Stimulated activated CD4-positive, alpha-beta T cell treated with anti-CD3 and anti-CD28 coated beads, Interleukin-1b, Interleukin-23, amount 100 ng/mL, for 48 hours (primary cell): ENCODE data around the gene VSTM2B.

Experiments
- DNase-seq: peaks from one replicate; pipeline ENCODE4 v3.0.0-alpha.2; 2020

The VSTM2B gene

DNA sequence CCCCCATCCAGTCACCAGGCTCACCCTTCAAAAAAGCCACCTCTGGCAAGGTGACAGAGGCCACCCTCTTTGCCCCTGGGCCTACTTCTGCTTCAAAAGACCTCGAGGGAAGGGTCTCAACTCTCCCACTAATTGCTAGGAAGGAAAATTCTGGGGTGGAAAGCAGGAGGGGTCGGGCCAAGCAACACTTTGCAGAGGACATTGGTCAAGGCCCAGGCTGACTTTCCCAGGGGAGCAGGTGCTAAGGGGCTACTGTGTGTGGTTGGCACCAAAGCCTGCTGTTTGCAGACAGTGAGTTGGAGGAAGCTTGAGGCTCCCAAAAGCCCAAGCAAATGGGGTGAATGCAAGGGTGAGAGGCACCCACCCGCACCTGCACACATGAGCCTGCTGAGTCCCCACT, 28.6 kb upstream of the VSTM2B start:
- no peak for DNase-seq

DNA sequence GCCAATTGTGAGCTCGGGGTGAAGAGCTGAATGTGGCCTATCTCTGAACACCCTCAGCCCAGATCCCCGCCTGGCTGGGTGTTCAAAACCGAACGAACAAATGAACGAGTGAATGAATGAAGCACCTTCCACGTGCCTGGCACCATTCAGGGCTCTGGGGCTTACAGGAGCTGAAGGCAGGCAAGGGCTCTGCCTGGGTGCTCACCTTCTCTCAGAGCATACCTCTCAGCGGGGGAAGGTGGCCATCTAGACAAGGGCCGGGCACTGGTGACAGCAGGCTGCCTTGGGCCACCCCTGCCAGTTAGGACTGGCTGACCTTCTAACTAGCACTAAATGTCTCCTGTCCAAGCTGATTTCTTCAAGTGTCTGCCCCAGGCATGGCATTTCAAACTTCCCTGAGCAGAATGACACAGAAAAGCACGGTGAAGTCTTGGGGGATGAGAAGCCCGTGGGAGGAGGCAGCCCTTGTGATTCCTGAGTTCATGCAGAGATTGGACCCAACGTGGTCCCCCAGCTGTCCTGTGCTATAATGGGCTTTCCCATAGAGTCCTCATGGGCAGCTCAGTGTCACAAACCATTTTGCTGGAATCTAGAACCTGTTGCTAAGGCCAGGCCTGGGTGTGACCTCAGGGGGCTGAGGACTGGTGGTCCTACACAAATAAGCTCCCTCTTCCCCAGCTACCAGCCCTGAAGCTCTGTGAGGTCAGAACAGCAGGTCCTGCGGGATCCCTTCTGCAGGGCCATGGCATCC, 27.9 kb upstream of the VSTM2B start:
- DNase-seq, result no peak

DNA sequence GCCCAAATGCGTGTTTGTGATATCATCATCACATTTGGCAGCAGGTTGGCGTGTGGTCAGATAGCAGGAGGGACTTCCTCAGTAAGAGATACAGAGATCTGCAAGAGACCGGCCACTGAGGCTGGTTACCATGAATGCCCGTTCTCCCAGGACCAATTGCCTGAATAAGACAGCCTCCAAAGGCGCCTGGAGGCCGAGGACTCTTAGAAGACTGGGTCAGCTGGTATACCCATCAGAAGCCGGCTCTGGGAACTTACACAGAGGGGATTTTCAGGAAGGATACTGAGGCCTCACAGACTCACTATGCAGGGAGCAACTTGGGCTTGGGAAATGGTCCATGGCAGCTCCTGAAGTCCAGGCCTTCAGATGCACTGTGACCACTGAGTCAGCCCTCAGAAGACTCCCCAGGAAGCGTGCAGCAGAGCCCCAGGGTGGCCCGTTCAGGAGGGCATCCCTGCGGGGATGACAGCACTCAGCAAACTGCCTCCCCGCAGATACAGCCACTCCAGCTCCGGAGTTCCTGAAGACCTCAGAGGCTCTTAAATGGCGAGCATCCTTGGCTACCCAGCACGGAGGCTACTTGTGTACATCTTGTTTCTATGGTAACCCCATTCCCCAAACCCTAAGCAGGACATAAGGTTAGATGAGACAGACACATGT, 26.4 kb upstream of the VSTM2B start:
- DNase-seq, result no peak

DNA sequence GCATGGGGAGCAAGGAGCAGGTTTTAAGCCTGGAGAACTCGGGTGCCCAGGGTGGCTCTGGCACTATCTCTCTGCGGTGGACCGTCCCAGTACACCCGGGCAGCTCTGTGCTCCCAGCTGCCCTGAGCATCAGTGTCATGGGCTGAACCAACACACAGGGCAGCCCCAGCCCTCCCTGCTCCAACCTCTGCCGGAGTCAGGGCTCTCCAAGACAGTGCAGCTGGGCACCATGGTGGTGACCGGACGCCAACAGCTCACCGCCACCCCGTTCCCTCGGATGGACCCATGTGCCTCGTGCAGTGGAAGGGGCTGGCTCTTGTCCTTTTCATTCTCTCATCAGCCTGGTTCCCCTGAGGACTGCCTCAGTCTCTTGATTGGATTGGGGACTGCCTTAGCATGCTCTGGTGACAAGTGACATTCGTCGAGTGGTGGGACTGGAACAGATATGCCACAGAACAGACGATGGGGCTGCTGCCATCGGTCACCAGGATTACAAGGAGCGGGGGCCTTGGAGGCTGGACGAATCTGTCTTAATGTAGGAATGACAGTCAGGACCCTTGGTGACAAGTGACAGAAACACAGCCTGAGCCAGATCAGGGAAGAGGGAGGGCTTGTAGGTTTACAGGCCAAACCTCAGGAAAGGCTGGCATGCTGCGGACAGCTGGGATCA, 25.7 kb upstream of the VSTM2B start:
- no peak for DNase-seq

DNA sequence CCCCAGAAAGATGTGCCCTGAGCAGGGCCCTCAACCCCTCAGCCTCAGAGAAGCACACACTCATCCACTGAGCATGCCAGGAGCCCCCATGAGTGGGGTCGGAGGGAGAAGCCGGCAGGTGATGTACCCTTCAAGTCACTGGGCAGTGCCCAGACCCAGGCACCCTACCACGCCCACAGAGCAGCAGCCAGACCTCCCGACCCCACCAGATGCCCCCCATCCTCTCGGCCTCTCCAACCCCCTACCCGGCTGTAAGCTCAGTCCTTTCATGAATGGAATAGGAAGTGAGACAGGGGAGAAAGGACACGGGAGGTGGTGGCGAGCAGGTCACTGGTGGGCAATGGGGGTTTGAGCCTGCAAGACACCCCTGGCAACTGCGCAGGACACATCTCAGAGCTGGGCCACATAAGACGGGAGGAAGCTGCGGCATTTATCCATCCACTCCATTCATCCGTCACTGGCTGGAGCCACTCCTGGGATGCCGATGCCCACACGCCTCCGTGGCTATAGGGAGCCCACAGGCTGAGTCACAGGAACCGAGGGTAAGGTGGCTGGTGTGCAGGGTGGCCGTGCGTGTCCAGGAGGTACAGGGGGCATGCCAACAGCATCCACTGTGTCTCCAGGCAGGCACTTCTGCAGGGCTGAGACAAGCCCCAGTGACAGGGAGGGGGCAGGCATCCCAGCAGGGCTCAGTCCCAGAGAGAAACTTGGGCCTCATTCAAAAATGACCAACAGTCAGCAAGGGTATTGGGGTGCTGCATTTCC, 23.8 kb upstream of the VSTM2B start:
- no peak for DNase-seq

DNA sequence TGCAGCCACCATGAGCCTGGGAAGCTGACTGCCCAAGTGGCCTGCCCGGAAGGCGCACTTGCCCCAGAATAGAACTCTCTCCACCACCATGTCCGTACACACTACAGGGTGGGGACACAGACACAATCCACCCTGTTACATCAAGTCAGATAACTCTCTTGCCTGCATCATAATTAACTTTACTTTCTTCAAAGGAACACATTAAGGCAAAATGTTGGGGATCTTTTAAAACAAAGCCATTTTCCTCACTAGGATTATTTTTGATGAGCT, 23.3 kb upstream of the VSTM2B start:
- no peak for DNase-seq

DNA sequence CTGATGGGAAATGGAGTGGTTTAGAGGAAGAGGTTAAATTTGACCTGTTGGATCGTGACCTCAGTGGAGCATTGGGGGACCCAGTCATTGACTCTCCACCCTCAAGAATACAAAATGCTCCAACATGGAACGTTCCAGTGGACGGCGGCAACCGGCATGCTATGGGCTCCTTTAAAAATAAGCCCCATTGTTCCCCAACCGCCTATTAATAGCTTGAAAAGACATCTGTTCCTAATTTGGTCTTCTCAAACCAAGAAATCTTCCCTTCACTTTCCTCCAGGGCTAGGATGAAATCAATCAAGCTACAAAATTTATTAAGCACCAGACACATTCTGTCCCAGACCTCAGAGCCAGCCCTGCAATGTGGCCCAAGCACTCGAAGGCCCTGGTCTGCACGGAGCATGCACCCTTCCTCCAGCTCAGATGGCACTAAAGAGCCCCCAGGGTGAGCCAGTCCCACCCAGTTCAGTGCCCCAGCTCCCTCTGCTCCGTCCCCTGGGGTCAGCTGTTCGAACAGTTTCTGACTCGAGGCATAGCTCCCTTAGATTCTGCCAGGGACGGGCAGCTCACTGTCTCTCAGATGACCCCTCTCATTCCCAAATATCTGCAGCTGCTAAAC, 22.5 kb upstream of the VSTM2B start:
- no peak for DNase-seq

DNA sequence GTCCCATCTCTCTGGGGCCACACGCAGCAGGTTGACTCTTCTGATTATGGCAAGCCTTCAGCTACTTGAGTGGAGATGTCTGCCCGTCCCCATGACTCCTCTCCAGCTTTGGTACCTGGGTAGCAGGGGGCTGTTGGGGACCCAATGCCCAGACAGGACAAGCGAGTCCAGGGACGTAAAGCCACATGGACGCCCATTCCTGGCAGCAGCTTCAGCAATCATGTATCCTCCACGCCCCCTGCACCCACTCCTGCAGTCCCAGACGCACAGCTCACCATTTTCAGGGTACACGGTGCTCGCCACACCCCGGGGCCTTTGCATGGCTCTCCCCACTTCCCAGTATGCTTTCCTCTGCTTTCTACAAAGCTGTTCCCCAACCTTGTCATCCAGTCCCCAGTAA, 22.0 kb upstream of the VSTM2B start:
- DNase-seq, result no peak

DNA sequence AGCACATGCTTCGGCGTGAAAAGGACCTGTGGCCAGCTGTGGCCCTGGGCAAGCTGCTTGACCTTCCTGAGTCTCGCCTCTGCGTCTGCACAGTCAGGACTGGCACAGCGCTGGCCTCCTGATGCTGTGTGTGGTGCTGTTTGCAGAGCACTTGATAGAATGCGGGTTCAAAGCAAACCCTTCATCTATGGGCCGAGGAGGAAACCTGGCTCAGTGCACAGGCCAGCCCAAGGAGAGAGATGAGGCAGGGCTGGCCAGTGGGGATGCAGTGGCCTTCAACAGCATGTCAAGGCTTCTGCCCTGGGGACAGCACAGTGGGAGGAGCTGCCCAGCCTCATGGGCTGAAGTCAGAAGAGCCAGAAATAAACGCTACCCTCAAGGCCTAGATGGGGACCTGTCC, 21.3 kb upstream of the VSTM2B start:
- DNase-seq, result no peak

DNA sequence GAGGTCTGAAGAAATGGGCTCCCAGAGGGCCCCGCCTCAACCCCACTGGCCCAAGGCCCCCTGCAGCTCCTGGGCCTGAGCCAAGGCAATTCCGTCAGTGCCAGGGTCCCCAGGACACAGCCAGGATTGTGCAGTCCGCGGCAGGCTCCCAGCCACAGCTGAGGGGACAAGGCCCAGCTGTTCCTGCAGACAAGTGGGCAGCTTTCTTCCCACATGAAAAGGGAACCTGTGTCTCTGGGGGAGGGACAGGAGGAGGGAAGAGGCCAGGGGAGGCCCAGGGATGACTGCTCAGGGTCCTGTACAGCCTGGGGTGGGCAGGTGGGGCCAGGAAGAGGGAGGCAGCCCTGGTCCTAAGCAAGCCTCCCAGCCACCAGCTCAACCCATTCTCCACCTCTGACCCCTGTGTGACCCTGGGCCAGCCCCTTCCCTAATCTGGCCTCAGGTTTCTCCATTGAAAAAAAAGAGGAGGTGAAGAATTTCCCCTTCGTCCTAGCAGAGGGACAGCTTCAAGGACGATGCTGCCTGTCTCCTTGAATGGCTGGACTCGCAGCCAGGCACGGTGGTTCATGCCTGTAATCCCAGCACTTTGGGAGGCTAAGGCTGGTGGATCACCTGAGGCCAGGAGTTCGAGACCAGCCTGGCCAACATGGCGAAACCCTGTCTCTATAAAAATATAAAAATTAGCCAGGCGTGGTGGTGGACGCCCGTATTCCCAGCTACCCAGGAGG, 20.5 kb upstream of the VSTM2B start:
- DNase-seq, result no peak

DNA sequence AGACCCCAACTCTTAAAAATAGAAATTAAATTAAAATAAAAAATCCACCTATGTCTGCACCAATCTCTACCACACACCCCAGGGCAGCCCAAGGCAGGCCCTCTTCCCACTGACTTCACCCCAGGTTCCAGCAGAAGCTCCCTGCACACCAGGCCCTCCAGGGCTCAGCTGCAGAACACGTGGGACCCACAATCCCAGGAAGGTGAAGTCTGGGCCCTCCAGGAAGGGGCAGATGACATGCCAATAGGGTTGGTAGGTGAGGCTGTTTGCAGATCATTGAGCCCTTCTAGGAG, 19.2 kb upstream of the VSTM2B start:
- DNase-seq, result no peak

DNA sequence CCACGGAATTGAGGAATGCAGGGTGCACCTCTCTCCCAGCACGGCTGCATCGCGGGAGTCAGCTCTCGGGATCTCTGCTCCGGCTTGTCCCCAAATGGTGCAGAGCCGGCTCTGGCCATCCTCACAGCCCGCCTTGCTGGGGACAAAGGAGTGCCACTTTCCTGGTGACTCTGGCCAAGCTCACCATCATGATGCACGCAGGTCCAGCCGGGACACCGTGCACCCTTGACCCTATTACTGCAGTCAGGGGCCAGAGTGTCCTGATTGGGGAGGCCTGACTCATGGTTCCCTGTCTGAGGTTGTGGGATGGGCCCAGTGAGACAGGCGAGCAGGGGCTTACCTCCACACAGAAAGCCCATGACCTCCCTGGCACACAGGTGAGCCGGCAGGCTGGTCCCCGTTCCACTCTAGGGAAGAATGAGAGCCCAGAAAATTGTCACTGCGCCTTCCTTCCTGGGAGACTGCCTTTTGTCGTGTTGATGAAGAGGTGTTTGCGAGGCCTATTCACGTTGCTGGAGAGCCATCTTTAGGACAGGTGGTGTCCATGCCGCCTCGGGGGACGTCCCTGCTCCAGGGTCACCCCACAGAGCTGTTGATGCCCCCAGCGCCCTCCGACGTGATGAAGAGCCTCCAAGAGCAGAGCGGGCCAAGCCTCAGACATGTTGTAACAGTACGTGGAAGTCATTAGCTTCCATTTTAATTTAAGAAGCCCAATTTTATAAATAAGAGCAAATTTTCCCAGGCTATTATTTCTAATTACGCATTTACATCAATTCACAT, 18.5 kb upstream of the VSTM2B start:
- no peak for DNase-seq

DNA sequence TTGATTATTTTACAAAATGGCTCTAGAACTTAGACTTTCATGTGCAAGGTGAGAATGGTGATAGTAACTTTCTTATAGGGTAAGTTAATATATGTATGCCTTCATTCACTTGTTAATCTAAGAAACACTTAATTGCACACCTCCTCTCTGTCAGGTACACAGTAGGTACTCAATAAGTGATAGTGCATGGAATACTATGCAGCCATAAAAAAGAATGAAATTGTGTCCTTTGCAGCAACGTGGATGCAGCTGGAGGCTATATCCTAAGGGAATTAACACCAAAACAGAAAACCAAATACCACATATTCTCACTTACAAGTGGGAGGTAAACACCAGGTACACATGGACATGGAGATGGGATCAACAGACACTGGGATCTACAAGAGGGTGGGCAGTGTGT, 17.6 kb upstream of the VSTM2B start:
- no peak for DNase-seq

DNA sequence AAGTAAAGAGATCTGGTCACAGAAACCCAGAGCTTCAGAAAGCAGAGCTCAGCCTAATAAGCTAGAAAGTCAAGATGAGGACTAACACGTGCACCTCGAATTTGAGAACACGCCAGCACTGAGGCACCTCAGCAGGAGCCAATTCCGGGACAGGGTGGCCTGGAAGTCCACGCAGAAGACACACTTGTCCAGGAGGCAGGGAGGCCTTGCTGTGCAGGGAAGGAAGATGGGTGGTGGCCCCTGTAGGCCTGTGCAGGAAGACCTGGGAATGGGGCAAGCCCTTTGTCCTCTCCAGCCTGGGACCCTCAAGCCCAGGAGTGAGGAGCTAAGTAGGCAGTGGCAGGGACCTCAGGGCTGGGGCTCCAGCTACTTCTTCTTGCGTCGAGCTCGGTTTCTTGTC, 16.3 kb upstream of the VSTM2B start:
- DNase-seq, result no peak

DNA sequence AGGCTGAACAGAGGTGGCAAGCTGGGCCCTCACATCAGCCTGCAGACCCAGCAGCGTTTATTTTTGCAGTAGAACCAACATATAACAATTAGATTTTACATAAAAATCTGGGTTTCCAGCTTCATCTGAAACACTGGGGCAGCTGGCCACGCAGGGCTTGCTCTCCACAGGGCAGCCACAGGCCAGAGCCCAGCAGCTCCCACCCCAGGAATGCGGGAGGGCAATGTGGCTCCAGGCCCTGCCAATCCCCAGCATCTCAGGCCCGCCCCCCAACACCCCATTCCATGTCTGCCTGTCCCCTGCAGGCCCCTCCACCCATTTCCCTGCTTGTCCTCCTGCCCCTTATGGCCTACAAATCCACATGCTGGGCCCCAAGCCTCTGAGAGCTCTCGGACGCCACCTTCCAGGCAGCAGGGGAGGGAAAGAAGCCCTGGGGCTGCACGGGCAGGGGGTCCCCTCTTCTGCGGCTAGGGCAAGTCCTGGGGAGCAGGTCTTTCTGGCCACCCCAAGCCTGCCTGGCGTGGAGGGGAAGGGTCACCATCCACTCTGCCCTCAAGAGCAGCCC, 15.0 kb upstream of the VSTM2B start:
- no peak for DNase-seq

DNA sequence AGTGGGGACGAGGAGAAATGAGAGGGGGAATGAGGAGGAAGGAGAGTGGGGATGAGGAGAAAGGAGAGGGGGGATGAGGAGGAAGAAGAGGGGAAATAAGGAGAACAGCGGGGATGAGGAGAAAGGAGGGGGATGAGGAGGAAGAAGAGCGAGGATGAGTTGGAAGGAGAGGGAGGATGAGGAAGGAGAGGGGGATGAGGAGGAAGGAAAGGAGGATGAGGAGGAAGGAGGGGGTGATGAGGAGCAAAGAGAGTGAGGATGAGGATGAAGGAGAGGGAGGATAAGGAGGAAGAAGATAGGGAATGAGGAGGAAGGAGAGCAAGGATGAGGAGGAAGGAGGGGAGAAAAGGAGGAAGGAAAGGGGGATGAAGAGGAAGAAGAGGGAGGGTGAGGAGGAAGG, 14.0 kb upstream of the VSTM2B start:
- DNase-seq, result no peak

DNA sequence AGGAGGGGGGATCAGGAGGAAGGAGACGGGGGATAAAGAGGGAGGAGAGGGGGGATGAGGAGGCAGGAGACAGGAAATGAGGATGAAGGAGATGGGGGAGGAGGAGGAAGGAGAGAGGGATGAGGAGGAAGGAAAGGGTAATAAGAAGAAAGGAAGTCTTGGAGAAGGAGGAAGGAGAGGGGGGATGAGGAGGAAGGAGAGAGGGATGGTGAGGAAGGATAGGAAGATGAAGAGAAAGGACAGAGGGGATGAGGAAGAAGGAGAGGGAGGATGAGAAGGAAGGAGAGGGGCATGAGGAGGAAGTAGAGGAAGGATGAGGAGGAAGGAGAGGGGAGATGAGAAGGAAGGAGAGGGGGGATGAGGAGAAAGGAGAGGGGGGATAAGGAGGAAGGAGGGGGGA, 13.0 kb upstream of the VSTM2B start:
- DNase-seq, result no peak

DNA sequence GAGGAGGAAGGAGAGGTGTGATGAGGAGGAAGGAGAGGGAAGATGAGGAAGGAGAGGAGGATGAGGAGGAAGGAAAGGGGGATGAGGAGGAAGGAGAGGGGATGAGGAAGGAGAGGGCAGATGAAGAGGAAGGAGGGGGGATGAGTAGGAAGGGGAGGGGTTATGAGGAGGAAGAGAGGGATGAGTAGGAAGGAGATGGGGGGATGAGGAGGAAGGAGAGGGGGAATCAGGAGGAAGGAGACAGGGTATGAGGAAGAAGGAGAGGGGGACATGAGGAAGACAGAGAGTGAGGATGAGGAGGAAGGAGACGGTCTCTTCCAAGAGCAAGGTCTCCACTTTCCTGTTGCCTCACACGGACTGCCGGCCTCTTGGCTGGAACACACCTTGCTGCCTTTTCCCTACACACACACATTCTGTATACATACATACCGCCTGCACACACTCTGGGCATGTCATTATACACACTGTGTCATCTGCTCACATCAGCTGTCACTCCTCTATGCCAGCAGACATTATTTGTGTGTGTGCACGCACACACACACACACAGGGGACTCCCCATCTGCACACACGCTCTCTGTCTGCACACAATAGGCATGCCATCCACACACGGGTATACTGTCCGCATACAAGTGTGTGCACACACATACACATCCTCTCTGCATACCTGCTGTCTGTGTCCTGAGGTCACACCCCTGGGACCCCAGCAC, 11.1 kb upstream of the VSTM2B start:
- DNase-seq, result no peak

DNA sequence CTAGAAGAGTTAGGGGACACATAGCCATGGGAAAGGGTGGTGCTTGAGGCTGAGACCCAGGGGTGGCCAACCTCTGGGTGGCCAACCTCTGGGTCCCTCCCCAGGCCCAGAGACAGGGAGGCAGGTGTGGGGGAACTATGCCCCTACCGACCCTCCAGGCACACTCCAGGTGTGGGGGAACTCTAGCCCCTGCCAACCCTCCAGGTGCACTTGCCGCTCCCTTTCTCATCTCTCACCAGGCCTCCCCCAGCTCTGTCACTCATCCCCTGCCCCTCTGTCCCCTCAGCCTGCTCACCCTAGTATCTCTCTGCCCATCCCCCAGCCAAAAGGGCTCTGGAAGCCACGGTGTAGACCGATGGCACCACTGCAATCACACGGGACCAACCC, 10.6 kb upstream of the VSTM2B start:
- no peak for DNase-seq

DNA sequence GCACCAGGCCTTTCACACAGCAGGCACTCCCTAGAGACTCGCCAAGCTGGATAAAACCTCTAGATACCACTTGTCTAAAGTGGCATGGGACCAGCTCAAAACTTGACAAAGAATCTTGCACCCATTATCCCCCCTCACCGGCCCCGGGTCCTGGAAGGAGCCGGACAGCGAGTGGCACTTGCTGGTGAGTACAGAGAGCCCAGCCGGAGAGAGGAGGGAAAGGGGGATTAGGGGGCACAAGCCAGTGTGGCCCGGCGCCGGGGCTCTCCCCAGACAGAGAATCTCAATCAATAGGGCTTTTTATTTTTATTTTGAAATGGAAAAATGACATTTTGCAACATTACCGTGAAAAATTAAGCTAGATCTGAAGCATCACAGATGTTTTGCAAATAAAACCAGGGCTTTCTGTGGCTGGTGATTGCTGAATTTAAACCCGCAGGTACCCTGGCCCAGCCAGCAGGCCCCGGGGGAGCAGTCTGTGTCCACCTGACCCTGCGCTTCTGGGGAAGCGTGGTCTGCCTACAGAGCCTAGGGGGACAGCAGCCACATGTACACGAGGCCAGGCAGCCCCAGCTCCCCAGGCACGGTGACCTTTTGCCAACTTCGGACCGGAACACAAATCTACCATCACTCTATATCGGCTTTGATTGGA, 10.0 kb upstream of the VSTM2B start:
- no peak for DNase-seq

DNA sequence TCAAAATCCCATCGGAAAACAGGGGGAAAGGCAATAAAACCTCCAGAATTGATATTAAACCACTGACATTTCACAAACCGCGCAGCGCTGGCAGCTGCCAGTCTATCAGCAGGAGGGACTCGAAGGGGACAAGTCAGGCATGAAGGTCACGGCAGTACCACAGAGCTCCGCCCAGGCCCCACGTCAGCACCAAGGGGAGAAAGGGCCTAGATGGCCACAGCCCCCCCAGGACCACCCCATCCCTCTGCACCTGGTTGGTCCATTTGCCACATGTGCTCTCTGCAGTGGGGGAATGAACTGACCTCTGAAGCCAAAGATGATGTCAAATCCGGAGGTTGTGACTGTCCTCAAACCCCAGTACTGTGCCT, 9.5 kb upstream of the VSTM2B start:
- DNase-seq, result no peak
